Psoas muscle (tissue), 8 donors: Measurements from ENCODE around the gene C2CD4C. TPM values are rescaled to one million over a fixed set of nuclear protein-coding genes. Genes with fewer than 3 reads are reported as not detected.
"Not testable (repeated sequence)": the region's sequence is repeated elsewhere in the genome, so short reads cannot be mapped to it uniquely, and the experiment has no call there.

Experiments
- ATAC-seq, 4 donors: fragments of 200-7000 bp; cut with Tn5 transposase; one replicate each; pipeline ENCODE4 v1.9.1; 2020; ENCODE audit warnings: moderate library complexity in 3 of 4, mild to moderate bottlenecking in 2 of 4
- DNase-seq, 2 donors: peaks; one replicate each; pipeline ENCODE4 v3.0.0-alpha.2; 2020
- H3K27ac ChIP-seq: fragments of 200-600 bp; one replicate; pipeline ENCODE4 v1.8.0; 2022
- H3K27me3 ChIP-seq, 3 donors: fragments of 200-600 bp in 1 of 3; one replicate each; pipeline versions ENCODE4 v1.6.1 to v1.8.0; 2013 to 2022; ENCODE audit warnings: low read length in 2 of 3, mild to moderate bottlenecking in 2 of 3, moderate library complexity in 1 of 3; ENCODE audit not compliant: insufficient read depth in 3 of 3
- H3K36me3 ChIP-seq, 2 donors: fragments of 200-600 bp in 1 of 2; one replicate each; pipeline versions ENCODE4 v1.6.1 to v1.8.0; 2013 to 2022; ENCODE audit warnings: low read depth in 1 of 2, mild to moderate bottlenecking in 1 of 2, moderate library complexity in 1 of 2; ENCODE audit not compliant: insufficient read depth in 1 of 2
- H3K4me1 ChIP-seq: fragments of 200-600 bp; one replicate; pipeline ENCODE4 v1.8.0; 2022
- H3K4me3 ChIP-seq: fragments of 200-600 bp; one replicate; pipeline ENCODE4 v1.8.0; 2022; ENCODE audit warnings: mild to moderate bottlenecking
- H3K9me3 ChIP-seq: fragments of 200-600 bp; one replicate; pipeline ENCODE4 v1.8.0; 2022
- CTCF ChIP-seq: fragments of 200-600 bp; IDR thresholded peaks from one replicate; pipeline ENCODE4 v1.8.0; 2022; ENCODE audit warnings: antibody characterized with exemption
- WGBS, 3 donors: extraction: QIAGEN DNeasy Blood & Tissue Kit; methylation state at CpG; one replicate each; pipeline versions ENCODE4 v1.1.6 to v1.1.7; 2013; 5-methylcytosine and 5-hydroxymethylcytosine counted together
- intact Hi-C, 2 donors: fragments of 100-400 bp; cut with DNase I; formaldehyde crosslinking; loops; one replicate each; pipeline versions ENCODE4 v1.11.0 to v1.14.2; 2022
- polyA plus RNA-seq, 3 donors: library from polyadenylated mRNA; stranded (reverse); fragments of 200-250 nt; gene quantifications; one replicate each; pipeline ENCODE4 v1.2.3, GENCODE V29; 2013
- total RNA-seq, 4 donors: library from RNA; stranded (reverse); fragmentation: NEBNext Ultra II Directional in 2 of 4; extraction: Animal tissue kit (Norgen Biotek cat#: 25700) in 2 of 4; gene quantifications; one replicate each; pipeline versions ENCODE4 v1.2.1 to v1.2.4, GENCODE V29; 2021 to 2023
- donor health status: healthy with polysubstance abuse.
- donor health status: DM: no; HTN: no; CAD: no; lungs with moderate emphysema.
- donor health status: Bipolar disorder and iron deficiency.
- donor health status: healthy.
- donor health status: DM: yes; HTN: yes; CAD: no.
- donor health status: DM: no; HTN: no; CAD: no.
- donor health status: DM: no; HTN: no; CAD: no.
- donor health status: DM: yes; HTN: yes; CAD: no.

The C2CD4C gene
- total and polyA plus RNA-seq, 7 donors, result 0.47 to 1.3 (median 0.97) TPM

GRCh38 chr19:397941-398706, 10.8 kb downstream of the C2CD4C start:
- no peak for TF ChIP-seq CTCF
- no peaks in the 10 kb centered on the region for H3K4me1 ChIP-seq
- no peak overlapping the region for H3K4me3 ChIP-seq
- no peaks in the 10 kb centered on the region for H3K9me3 ChIP-seq
- no peaks in the 10 kb centered on the region for H3K36me3 ChIP-seq
- peaks cover 0 to 36% (median 16%) of the 10 kb centered on the region in 3 donors for H3K27me3 ChIP-seq
- ATAC-seq (no peak), DNase-seq (no peak)
- WGBS, 3 donors, result 84 to 87% (median 85%) methylated on average over 31 of the region's 31 CpGs
- no peak overlapping the region for H3K27ac ChIP-seq
- intact Hi-C loops, result no loop called here

- no peak for TF ChIP-seq CTCF
- no peaks in the 10 kb centered on the region for H3K36me3 ChIP-seq
- no peak overlapping the region for H3K27ac ChIP-seq
- 54 to 67% (median 66%) methylated on average over 18 of the region's 18 CpGs for WGBS, 3 donors
- H3K4me1 ChIP-seq, result no peaks in the 10 kb centered on the region
- intact Hi-C loops, result no loop called here
- no peak for DNase-seq
- no peak overlapping the region for H3K4me3 ChIP-seq
- peaks cover 0 to 28% (median 10%) of the 10 kb centered on the region in 3 donors for H3K27me3 ChIP-seq
- no peaks in the 10 kb centered on the region for H3K9me3 ChIP-seq
- no peak for ATAC-seq
These were observed 11.6 kb downstream of the C2CD4C start for GRCh38 chr19:397321-397720.

GRCh38 chr19:395467-395866, 13.5 kb downstream of the C2CD4C start:
- intact Hi-C loops, result no loop called here
- no peak for DNase-seq
- ATAC-seq, result no peak
- H3K4me3 ChIP-seq, result no peak overlapping the region
- WGBS, 3 donors, result 84 to 91% (median 90%) methylated on average over 5 of the region's 5 CpGs
- peaks cover 0 to 13% (median 0%) of the 10 kb centered on the region in 3 donors for H3K27me3 ChIP-seq
- no peak for TF ChIP-seq CTCF
- H3K9me3 ChIP-seq, result no peaks in the 10 kb centered on the region
- H3K27ac ChIP-seq, result no peak overlapping the region
- H3K4me1 ChIP-seq, result no peaks in the 10 kb centered on the region
- no peaks in the 10 kb centered on the region for H3K36me3 ChIP-seq

GRCh38 chr19:394857-395256, 14.1 kb downstream of the C2CD4C start:
- WGBS, 3 donors, result 93 to 100% (median 94%) methylated on average over 1 of the region's 1 CpG

GRCh38 chr19:393560-393959, 15.4 kb downstream of the C2CD4C start:
- H3K36me3 ChIP-seq, H3K4me3 ChIP-seq, ATAC-seq, H3K4me1 ChIP-seq, H3K9me3 ChIP-seq, H3K27ac ChIP-seq, DNase-seq, intact Hi-C loops: not testable (repeated sequence)
- peaks cover 0 to 11% (median 2%) of the 10 kb centered on the region in 3 donors for H3K27me3 ChIP-seq

More at GRCh38 chr19:394857-395256, 14.1 kb downstream of the C2CD4C start:
- H3K4me1 ChIP-seq, H3K4me3 ChIP-seq, H3K36me3 ChIP-seq, H3K9me3 ChIP-seq, H3K27ac ChIP-seq, DNase-seq, ATAC-seq, intact Hi-C loops: not testable (repeated sequence)
- peaks cover 0 to 13% (median under 1%) of the 10 kb centered on the region in 3 donors for H3K27me3 ChIP-seq
